D721Med (cell line): ENCODE data around the gene CYFIP1.

Source experiments
- DNase-seq: peaks from one replicate; pipeline ENCODE4 v3.0.0; 2011; ENCODE audit warnings: low spot score; ENCODE audit not compliant: insufficient read length
- FAIRE-seq: peaks from 2 replicates; lab custom pipeline; 2011; peaks lifted over from hg19 to GRCh38; lab: Jason Lieb, UNC
- TF ChIP-seq, protein P1 (sequence below): IDR thresholded peaks from 2 replicates; pipeline ENCODE4 v1.5.1; 2012; ENCODE audit warnings: mild to moderate bottlenecking, control low read depth; ENCODE audit not compliant: insufficient read depth; ENCODE audit errors: missing control alignments

Gene CYFIP1

DNA sequence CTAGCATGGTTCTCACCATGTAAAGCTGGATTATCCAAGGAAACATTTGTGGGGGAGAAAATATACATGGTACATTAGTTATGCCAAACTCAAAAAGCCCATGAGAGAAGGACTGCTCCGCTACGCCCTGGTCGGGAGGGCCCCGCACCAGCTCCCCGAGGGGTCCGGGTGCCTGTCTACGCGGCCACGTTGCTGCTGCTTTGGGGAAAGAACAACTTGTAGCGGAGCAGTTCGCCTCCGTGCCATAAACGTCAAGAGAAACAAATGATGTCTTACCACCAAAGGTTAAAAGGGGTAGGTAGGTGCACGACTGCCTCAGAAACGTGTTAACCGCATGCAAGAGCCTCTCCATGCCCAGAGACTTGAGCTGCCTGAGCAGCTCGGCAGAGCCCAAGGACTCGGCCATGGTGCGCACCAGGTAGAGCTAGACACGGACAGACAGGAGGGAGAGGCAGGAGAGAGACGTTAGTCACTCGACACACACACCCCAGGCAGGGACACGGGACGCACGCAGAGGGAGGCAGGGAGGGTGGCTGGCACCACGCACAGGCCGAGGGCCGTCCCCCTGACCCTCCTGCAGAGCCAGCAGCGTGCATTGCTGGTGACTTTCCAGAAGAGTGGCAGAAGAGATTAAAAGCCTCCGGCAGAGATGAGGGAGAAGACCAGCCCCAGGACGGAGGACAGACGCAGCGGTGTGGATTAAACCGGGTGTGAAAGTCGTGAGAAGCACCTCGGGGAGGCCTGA lies 63.4 kb downstream of the CYFIP1 start:
- no peak for DNase-seq
- TF ChIP-seq, protein P1, sequence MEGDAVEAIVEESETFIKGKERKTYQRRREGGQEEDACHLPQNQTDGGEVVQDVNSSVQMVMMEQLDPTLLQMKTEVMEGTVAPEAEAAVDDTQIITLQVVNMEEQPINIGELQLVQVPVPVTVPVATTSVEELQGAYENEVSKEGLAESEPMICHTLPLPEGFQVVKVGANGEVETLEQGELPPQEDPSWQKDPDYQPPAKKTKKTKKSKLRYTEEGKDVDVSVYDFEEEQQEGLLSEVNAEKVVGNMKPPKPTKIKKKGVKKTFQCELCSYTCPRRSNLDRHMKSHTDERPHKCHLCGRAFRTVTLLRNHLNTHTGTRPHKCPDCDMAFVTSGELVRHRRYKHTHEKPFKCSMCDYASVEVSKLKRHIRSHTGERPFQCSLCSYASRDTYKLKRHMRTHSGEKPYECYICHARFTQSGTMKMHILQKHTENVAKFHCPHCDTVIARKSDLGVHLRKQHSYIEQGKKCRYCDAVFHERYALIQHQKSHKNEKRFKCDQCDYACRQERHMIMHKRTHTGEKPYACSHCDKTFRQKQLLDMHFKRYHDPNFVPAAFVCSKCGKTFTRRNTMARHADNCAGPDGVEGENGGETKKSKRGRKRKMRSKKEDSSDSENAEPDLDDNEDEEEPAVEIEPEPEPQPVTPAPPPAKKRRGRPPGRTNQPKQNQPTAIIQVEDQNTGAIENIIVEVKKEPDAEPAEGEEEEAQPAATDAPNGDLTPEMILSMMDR = no peak
- no peak for FAIRE-seq

DNA sequence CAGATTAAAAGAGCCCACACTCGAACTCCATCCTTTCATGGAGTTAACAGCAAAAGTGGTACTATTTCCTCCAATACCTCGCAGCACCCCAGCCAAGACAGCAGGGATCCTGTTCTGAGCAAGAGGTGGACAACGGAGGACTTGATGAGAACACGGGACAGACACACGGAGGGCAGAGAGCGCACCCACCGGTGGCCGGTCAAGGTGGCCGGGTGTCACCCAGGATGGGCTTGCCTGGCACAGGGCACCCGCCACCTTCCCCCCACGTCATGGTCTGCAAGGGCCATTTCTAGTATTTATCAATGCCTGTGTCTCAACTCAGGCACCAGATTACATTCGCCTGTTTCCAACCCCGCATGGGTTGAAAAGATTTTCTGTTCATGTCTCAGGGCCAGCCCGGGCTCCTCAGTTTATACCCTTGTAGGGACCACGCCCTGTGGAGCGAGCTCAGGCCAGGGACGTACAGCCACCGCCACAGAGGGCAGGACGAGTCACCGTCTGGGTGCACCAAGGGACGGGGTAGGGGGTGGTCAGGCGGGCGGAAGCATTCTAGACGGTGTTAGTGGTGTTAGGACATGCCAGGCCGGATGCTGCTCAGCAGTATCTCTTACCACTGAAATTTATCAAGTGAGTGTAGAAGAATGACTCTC lies 64.2 kb downstream of the CYFIP1 start:
- DNase-seq (no peak), FAIRE-seq (no peak)
- TF ChIP-seq, protein P1 = no peak

DNA sequence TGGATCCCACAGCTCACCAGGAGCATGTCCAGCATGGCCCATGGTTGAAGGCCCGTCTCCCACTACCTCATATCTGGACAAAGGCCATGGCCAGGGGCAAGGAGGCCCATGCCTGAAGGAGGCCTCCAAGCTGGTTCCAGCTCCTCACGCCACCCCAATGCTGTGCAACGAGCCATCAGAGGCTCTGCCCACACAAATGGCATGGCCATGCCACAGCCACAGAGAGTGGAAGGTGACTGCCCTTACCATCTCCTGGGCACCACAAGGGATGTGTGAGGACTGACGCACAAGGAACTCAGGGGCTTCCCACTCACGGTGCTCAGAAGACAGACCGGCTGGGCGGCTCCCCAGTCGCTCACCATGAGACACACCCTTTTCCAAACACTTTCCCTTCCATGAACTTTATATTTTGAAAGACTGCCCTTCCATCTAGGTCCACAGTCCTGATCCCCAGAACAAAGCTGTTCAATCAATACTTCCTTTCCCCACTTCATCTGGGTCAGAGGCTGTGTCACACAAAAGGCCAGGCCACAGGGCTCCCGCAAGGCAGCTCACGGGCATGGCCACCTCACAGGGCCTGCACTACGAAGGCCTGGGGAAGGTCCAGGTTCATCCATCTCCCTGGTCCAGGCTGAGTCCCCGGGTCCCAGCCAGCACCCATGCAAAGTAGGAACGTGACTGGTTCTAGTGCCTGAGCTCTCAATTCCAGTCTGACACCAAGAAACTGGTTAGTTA lies 66.4 kb downstream of the CYFIP1 start:
- no peak for DNase-seq
- no peak for FAIRE-seq
- TF ChIP-seq, protein P1 = no peak

DNA sequence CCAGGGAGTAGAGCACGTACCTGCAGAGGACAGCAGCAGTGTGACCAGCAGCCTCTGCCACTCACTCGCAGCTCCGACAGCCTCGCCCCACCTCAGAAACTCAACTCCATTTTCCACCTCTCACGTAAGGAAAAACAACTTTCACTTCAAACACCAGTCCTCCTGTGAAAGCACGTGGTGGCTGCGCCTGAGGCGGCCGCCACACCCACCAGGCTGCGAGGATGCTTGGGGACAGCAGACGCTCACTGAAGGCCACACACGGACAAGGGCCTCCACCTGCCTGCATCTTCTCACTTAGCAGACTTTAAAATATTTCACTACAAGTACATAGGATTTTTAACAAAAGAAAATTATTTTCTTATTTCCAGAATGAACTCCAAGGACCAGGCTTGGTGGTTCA lies 67.9 kb downstream of the CYFIP1 start:
- FAIRE-seq = no peak
- DNase-seq = no peak
- TF ChIP-seq, protein P1 = no peak

DNA sequence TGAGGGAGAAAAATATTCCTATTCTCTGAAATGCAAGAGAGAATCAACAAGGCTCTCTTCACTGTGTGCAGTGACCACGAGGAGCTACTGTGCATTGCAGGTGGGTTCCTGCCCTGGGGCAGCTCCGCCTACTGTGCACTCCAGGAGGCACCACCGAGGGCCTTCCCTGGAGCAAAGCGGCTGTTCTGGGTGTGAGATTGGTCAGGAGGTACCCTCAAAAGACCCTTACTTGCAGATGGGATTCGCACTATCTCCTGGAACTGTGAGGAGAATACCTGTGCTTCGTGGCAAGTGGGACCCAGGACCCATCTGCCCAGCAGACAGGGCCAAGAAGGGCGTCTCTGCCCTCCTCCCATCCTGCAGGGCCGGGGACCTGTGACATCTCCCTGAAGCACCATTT lies 68.9 kb downstream of the CYFIP1 start:
- FAIRE-seq (no peak), DNase-seq (no peak)
- TF ChIP-seq, protein P1 = no peak

DNA sequence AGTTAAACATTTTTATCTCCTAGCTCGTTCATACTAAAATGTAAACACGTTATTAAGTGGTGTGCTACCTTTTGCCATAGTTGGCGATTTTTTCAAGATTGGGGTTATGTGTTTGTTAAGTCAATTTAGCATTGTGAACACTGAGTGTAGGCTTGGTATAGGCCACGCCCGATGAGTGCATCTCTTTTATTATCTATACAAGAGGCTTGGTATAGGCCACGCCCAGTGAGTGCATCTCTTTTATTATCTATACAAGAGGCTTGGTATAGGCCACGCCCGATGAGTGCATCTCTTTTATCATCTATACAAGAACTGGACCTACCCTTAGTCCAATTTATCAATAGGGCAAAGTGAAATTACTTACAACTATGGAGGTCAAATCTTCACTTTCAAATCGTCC lies 71.3 kb downstream of the CYFIP1 start:
- FAIRE-seq (no peak), DNase-seq (no peak)
- TF ChIP-seq, protein P1 = no peak
